Upper lobe of left lung (tissue), 4 donors: Measurements from ENCODE around the gene PODXL2.
"Not testable (repeated sequence)": the region's sequence is repeated elsewhere in the genome, so short reads cannot be mapped to it uniquely, and the experiment has no call there.

Experiments used
- CTCF ChIP-seq, 6 experiments: fragments of 450-650 bp in 4 of 6; fragments of 200-600 bp in 2 of 6; sonication (generic) in 2 of 6; IDR thresholded peaks; one replicate each; pipeline ENCODE4 v1.5.1; 2016 to 2019; ENCODE audit warnings: antibody characterized with exemption in 6 of 6
- EP300 ChIP-seq, 4 donors: sonication (generic); formaldehyde crosslinking; IDR thresholded peaks; one replicate each; pipeline ENCODE4 v1.5.1; 2017; ENCODE audit warnings: antibody characterized with exemption in 4 of 4, control low read depth in 2 of 4
- POLR2A ChIP-seq, 4 donors: fragments of 450-650 bp; IDR thresholded peaks; one replicate each; pipeline ENCODE4 v1.5.1; 2016 to 2017; ENCODE audit warnings: antibody characterized with exemption in 4 of 4, mild to moderate bottlenecking in 2 of 4
- POLR2AphosphoS5 ChIP-seq, 2 donors: sonication (generic); formaldehyde crosslinking; IDR thresholded peaks; one replicate each; pipeline ENCODE4 v1.5.1; 2017; ENCODE audit warnings: antibody characterized with exemption in 2 of 2

- TF ChIP-seq CTCF, EP300, POLR2AphosphoS5, POLR2A (IDR thresholded peaks at IDR 0.05): not testable (repeated sequence)
These were observed 23.4 kb upstream of the PODXL2 start for GRCh38 chr3:127605547-127605946.
